HL-60 (cell line): ENCODE data around the gene BRAF.

Experiments
- POLR2AphosphoS5 ChIP-seq: IDR thresholded peaks from 2 replicates; pipeline ENCODE4 v1.6.1; 2012; ENCODE audit warnings: low read depth
- TF ChIP-seq, protein P1 (sequence below): IDR thresholded peaks from one replicate; pipeline ENCODE4 v1.5.1; 2011; ENCODE audit warnings: low read length, control low read depth, inconsistent platforms; ENCODE audit not compliant: insufficient read depth
- TF ChIP-seq, protein P2 (sequence below): IDR thresholded peaks from 2 replicates; pipeline ENCODE4 v1.6.1; 2012; ENCODE audit warnings: low read depth; ENCODE audit not compliant: insufficient replicate concordance

DNA sequence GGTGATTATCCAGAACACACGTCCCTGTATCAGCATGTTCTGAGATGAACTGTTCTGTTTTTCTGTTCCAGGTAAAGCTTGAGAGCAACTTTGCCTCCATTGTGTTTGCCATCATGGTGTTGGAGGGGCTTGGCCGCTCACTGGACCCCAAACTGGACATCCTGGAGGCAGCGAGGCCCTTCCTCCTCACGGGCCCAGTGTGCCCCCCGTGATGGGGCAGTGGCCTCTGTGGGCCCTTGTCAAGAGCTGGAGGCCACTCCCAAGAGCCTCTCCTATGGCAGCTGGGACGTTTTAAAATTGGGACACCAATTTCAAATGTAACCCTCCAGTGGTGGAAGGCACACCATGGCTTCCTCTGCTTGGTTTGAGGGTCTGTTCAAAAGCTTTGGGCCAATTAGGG lies 230.1 kb downstream of the BRAF start:
- TF ChIP-seq, protein P1, sequence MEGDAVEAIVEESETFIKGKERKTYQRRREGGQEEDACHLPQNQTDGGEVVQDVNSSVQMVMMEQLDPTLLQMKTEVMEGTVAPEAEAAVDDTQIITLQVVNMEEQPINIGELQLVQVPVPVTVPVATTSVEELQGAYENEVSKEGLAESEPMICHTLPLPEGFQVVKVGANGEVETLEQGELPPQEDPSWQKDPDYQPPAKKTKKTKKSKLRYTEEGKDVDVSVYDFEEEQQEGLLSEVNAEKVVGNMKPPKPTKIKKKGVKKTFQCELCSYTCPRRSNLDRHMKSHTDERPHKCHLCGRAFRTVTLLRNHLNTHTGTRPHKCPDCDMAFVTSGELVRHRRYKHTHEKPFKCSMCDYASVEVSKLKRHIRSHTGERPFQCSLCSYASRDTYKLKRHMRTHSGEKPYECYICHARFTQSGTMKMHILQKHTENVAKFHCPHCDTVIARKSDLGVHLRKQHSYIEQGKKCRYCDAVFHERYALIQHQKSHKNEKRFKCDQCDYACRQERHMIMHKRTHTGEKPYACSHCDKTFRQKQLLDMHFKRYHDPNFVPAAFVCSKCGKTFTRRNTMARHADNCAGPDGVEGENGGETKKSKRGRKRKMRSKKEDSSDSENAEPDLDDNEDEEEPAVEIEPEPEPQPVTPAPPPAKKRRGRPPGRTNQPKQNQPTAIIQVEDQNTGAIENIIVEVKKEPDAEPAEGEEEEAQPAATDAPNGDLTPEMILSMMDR: no peak
- TF ChIP-seq POLR2AphosphoS5: no peak
- TF ChIP-seq, protein P2, sequence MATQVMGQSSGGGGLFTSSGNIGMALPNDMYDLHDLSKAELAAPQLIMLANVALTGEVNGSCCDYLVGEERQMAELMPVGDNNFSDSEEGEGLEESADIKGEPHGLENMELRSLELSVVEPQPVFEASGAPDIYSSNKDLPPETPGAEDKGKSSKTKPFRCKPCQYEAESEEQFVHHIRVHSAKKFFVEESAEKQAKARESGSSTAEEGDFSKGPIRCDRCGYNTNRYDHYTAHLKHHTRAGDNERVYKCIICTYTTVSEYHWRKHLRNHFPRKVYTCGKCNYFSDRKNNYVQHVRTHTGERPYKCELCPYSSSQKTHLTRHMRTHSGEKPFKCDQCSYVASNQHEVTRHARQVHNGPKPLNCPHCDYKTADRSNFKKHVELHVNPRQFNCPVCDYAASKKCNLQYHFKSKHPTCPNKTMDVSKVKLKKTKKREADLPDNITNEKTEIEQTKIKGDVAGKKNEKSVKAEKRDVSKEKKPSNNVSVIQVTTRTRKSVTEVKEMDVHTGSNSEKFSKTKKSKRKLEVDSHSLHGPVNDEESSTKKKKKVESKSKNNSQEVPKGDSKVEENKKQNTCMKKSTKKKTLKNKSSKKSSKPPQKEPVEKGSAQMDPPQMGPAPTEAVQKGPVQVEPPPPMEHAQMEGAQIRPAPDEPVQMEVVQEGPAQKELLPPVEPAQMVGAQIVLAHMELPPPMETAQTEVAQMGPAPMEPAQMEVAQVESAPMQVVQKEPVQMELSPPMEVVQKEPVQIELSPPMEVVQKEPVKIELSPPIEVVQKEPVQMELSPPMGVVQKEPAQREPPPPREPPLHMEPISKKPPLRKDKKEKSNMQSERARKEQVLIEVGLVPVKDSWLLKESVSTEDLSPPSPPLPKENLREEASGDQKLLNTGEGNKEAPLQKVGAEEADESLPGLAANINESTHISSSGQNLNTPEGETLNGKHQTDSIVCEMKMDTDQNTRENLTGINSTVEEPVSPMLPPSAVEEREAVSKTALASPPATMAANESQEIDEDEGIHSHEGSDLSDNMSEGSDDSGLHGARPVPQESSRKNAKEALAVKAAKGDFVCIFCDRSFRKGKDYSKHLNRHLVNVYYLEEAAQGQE: no peak
